Peyer's patch (tissue), 4 donors: ENCODE data around the gene NOL9.

ENCODE experiments used
- CTCF ChIP-seq, 6 experiments: fragments of 450-650 bp in 4 of 6; fragments of 200-600 bp in 2 of 6; sonication (generic) in 1 of 6; IDR thresholded peaks; one replicate each; pipeline ENCODE4 v1.5.1; 2017 to 2019; ENCODE audit warnings: antibody characterized with exemption in 6 of 6, mild to moderate bottlenecking in 3 of 6, moderate library complexity in 1 of 6
- POLR2A ChIP-seq, 2 donors: fragments of 450-650 bp; IDR thresholded peaks; one replicate each; pipeline ENCODE4 v1.5.1; 2017; ENCODE audit warnings: antibody characterized with exemption in 2 of 2, mild to moderate bottlenecking in 2 of 2, moderate library complexity in 2 of 2

DNA sequence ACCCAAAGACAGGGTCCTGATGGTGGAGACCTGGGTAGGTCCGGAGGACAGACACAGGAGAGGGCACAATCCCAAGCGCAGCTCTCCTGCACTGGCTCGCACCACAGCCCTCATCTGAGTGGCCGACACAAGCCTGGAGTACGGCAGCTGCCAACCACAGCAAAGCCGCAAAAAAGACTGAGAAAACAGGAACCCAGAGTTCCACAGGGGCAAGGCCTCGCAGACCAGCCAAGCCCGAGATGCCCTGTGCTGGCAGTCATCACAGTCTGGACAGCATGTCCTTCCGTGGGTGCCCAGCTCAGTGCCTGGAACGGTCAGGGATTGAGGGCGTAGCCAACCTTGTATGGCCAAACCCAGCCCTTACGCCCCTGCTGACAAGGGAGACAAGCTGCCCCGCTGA lies 36.9 kb upstream of the NOL9 start:
- TF ChIP-seq CTCF (IDR thresholded peaks at IDR 0.05) (no peak), POLR2A (IDR thresholded peaks at IDR 0.05) (no peak)
